HL-60/S4 treated with retinoic acid at 250 ng/mL for 4 days and 3 days (cell line): ENCODE data around the gene DHX57.

ENCODE experiments used
- in situ Hi-C: fragments of 300-500 bp; cut with MboI; formaldehyde crosslinking; loops from 2 replicates; pipeline ENCODE4 v1.7.0; 2022; ENCODE audit warnings: low sequenced_read_pairs

The DHX57 gene

GRCh38 chr2:38754506-38754905 is 121.2 kb downstream of the DHX57 start:
- in situ Hi-C loops, result no loop called here

GRCh38 chr2:38754049-38754448 is 121.7 kb downstream of the DHX57 start:
- in situ Hi-C loops, result no loop called here

GRCh38 chr2:38751596-38752410 is 123.9 kb downstream of the DHX57 start:
- in situ Hi-C loops, result no loop called here

GRCh38 chr2:38750891-38751595 is 124.7 kb downstream of the DHX57 start, which contains the start of gene SRSF7:
Gene SRSF7 (minus strand): TSS chr2:38751361. CDS start chr2:38751256, 105 bp downstream.
- in situ Hi-C loops, result no loop called here

- in situ Hi-C loops, result no loop called here
These were observed 125.5 kb downstream of the DHX57 start for GRCh38 chr2:38750011-38750890.

- in situ Hi-C loops, result loop anchor here (10.0 kb wide), 1 partner anchor 444 kb away; no protein-coding TSS in a partner anchor
These were observed 126.6 kb downstream of the DHX57 start for GRCh38 chr2:38748943-38749804.

- in situ Hi-C loops, result loop anchor here (10.0 kb wide), 1 partner anchor 444 kb away; no protein-coding TSS in a partner anchor
These were observed 127.3 kb downstream of the DHX57 start for GRCh38 chr2:38748391-38748790.

GRCh38 chr2:38747819-38748218 is 127.9 kb downstream of the DHX57 start:
- in situ Hi-C loops, result loop anchor here (10.0 kb wide), 1 partner anchor 443 kb away; no protein-coding TSS in a partner anchor
